Fibroblast of lung (primary cell): ENCODE results near the gene PROK1.

Experiments used
- EZH2 ChIP-seq: IDR thresholded peaks from 2 replicates; pipeline ENCODE4 v1.5.1; 2012; ENCODE audit warnings: low read length, control low read depth, mild to moderate bottlenecking; ENCODE audit errors: missing control alignments
- TF ChIP-seq, protein P1 (sequence below), 2 donors: IDR thresholded peaks in 1 of 2; conservative IDR thresholded peaks in 1 of 2; 1 replicate in 1 of 2; 2 replicates in 1 of 2; pipeline ENCODE4 v1.5.1; 2011 to 2012; ENCODE audit warnings: low read length in 2 of 2, control low read depth in 1 of 2, inconsistent platforms in 1 of 2, low read depth in 1 of 2, mild to moderate bottlenecking in 1 of 2

DNA sequence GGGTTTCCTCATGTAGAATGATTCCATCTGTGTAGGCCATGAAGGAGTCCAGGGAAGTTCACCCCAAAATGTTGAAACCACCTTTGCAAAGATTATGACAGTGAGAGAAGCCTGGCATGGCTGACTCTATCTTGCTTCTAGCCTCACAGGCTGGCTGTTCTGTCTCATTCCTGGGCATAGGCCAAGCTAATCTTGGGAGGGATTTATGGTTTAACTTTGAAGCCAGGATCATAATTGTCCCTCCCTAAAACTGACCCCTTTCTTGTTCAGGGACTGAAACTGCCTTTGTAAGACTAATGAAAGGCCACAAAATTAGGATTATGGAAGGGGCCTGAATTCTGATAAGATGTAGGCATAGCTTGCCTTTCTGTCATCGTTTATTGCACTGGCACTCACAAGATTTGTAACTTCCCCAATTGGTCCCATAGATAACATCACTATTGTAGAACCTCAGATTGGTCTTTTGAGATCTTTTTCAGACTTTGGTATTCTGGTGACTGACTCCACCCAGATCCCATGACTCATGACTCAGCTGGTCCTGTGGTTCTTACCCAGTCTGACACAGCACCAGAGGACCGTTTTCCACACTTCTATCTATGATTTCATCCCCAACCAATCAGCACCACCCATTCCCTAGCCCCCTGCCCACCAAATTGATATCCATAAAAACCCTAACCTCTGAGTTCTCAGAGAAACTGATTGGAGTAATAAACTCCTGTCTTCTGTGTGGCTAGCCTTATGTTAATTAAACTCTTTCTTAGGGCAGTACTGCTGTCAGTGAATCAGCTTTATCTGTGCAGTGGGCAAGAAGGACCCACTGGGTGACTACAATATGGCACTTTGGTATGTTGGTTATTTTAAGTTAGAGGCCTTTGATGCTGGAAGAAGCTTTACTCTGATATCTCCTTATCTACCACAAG, 29.8 kb upstream of the PROK1 start:
- TF ChIP-seq, protein P1, sequence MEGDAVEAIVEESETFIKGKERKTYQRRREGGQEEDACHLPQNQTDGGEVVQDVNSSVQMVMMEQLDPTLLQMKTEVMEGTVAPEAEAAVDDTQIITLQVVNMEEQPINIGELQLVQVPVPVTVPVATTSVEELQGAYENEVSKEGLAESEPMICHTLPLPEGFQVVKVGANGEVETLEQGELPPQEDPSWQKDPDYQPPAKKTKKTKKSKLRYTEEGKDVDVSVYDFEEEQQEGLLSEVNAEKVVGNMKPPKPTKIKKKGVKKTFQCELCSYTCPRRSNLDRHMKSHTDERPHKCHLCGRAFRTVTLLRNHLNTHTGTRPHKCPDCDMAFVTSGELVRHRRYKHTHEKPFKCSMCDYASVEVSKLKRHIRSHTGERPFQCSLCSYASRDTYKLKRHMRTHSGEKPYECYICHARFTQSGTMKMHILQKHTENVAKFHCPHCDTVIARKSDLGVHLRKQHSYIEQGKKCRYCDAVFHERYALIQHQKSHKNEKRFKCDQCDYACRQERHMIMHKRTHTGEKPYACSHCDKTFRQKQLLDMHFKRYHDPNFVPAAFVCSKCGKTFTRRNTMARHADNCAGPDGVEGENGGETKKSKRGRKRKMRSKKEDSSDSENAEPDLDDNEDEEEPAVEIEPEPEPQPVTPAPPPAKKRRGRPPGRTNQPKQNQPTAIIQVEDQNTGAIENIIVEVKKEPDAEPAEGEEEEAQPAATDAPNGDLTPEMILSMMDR (conservative IDR thresholded peaks at IDR 0.05 in 1 of 2, IDR thresholded peaks at IDR 0.05 in 1 of 2; ENCODE audit: low read depth in 1 of 2, low read length in 2 of 2): no peak
- no peak for TF ChIP-seq EZH2
